Measurements from ENCODE around the gene RAB11FIP4. TPM values are rescaled to one million over a fixed set of nuclear protein-coding genes. Genes with fewer than 3 reads are reported as not detected.

The RAB11FIP4 gene
- total and polyA plus RNA-seq, 2 donors (not counting 3 experiments of a cell fraction or from before 2014, with no cell fraction given), result 0.08 to 0.38 TPM

- ChIA-PET CTCF (interaction anchor here (1.0 kb wide), 1 partner anchor 7 kb away, joined by 3 read pairs; no protein-coding TSS in a partner anchor), POLR2A (no interaction called here)
- Histone ChIP-seq H3K9ac (replicated peaks; ENCODE audit: extremely low read depth, insufficient read depth, low read length) (no peak overlapping the region), H2AFZ (ENCODE audit: low read depth, low read length) (no peak overlapping the region), H3K9me3 (replicated peaks; ENCODE audit: control insufficient read depth, insufficient read depth, low read length) (no peaks in the 10 kb centered on the region), H3K36me3 (ENCODE audit: control insufficient read depth in 2 of 2, extremely low read depth in 1 of 2, insufficient read depth in 2 of 2, low read length in 2 of 2) (no peaks in the 10 kb centered on the region), H3K4me2 (ENCODE audit: insufficient read depth, low read length) (no peak overlapping the region), H4K20me1 (replicated peaks; ENCODE audit: control insufficient read depth, extremely low read depth, insufficient read depth, low read length) (no peaks in the 10 kb centered on the region), H3K79me2 (ENCODE audit: control insufficient read depth, insufficient read depth, low read length) (no peaks in the 10 kb centered on the region), H3K27ac (ENCODE audit: insufficient read depth, low read depth, low read length) (no peak overlapping the region), H3K4me3 (replicated peaks in 1 of 3; ENCODE audit: insufficient read depth in 1 of 3, low read depth in 1 of 3, low read length in 3 of 3) (no peak overlapping the region), H3K27me3 (ENCODE audit: control insufficient read depth in 2 of 2, insufficient read depth in 2 of 2, low read length in 2 of 2) (peaks cover 3 to 7% of the 10 kb centered on the region in 2 experiments), H3K9me1 (replicated peaks; ENCODE audit: control insufficient read depth, extremely low read depth, insufficient read depth, low read length) (no peaks in the 10 kb centered on the region), H3K4me1 (ENCODE audit: control insufficient read depth, extremely low read depth, insufficient read depth, low read length) (no peaks in the 10 kb centered on the region)
- TF ChIP-seq FOS (IDR thresholded peaks at IDR 0.05; ENCODE audit: borderline replicate concordance, insufficient read depth, low read length) (no peak), MYC (IDR thresholded peaks at IDR 0.05; ENCODE audit: low read depth, low read length) (no peak), POLR2AphosphoS5 (IDR thresholded peaks at IDR 0.05; ENCODE audit: insufficient read depth, low read depth, low read length) (no peak), GATA2 (IDR thresholded peaks at IDR 0.05; ENCODE audit: insufficient read depth, insufficient read length, low read depth, low read length) (no peak), JUN (IDR thresholded peaks at IDR 0.05; ENCODE audit: borderline replicate concordance, insufficient read depth, insufficient read length, low read depth) (no peak), POLR2A (IDR thresholded peaks at IDR 0.05; ENCODE audit: low read depth, low read length) (no peak), CTCF (IDR thresholded peaks at IDR 0.05; ENCODE audit: extremely low read depth in 1 of 2, insufficient read depth in 1 of 2, low read depth in 1 of 2, low read length in 2 of 2) (no peak), EZH2 (IDR thresholded peaks at IDR 0.05; ENCODE audit: borderline replicate concordance, low read depth, low read length, severe bottlenecking) (no peak)
- TF ChIP-seq, protein P1, sequence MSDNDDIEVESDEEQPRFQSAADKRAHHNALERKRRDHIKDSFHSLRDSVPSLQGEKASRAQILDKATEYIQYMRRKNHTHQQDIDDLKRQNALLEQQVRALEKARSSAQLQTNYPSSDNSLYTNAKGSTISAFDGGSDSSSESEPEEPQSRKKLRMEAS (IDR thresholded peaks at IDR 0.05; ENCODE audit: insufficient read depth, insufficient read length), result no peak
- BruUV-seq (replicated peaks), result no TSS peak
- intact Hi-C loops (cut with micrococcal nuclease) (no loop called here), dilution Hi-C loops (cut with MboI; ENCODE audit: extremely low pct_ligation_motif_present, low sequenced_read_pairs) (no loop called here)
- DNase-seq (ENCODE audit: low read depth, low spot score) (no peak), FAIRE-seq (no peak)
Observed at GRCh38 chr17:31475378-31476162, 84.1 kb downstream of the RAB11FIP4 start.
